T-helper 1 cell treated with Interleukin-12 subunit alpha and Interleukin-12 subunit beta and Interleukin-4 antibody, amounts not matched to agents 30 ng/mL and 1 ng/mL, for 36 hours (primary cell): ENCODE data around the gene AOC3. TPM values are rescaled to one million over a fixed set of nuclear protein-coding genes. Genes with fewer than 3 reads are reported as not detected.

Experiments
- intact Hi-C: fragments of 100-400 bp; cut with micrococcal nuclease; formaldehyde crosslinking; loops from one replicate; pipeline ENCODE4 v1.15.1; 2024
- total RNA-seq: library from RNA; stranded (reverse); gene quantifications from 2 replicates; pipeline ENCODE4 v1.2.3, GENCODE V29; 2022

The AOC3 gene, protein sequence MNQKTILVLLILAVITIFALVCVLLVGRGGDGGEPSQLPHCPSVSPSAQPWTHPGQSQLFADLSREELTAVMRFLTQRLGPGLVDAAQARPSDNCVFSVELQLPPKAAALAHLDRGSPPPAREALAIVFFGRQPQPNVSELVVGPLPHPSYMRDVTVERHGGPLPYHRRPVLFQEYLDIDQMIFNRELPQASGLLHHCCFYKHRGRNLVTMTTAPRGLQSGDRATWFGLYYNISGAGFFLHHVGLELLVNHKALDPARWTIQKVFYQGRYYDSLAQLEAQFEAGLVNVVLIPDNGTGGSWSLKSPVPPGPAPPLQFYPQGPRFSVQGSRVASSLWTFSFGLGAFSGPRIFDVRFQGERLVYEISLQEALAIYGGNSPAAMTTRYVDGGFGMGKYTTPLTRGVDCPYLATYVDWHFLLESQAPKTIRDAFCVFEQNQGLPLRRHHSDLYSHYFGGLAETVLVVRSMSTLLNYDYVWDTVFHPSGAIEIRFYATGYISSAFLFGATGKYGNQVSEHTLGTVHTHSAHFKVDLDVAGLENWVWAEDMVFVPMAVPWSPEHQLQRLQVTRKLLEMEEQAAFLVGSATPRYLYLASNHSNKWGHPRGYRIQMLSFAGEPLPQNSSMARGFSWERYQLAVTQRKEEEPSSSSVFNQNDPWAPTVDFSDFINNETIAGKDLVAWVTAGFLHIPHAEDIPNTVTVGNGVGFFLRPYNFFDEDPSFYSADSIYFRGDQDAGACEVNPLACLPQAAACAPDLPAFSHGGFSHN
- total RNA-seq, result 1.7 and 2.2 TPM in 2 replicates

DNA sequence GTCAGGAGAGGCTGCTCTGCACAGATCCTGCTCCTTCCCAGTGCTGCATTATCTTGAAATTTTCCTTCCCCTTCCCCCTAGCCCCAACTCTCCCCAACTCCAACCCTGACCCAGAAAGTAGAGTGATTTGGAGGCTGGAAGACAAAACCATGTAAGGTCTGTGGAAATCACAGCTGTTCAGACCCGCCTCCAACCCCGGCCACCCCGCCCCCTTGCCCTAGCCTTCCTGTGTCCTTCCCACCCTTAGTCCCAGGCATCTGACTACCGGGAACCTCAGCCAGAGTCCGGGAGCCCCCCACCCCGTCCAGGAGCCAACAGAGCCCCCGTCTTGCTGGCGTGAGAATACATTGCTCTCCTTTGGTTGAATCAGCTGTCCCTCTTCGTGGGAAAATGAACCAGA lies at the start of gene AOC3:
TSS of gene AOC3 (plus strand) at position 246 of the 400 bp plus-strand sequence. CDS start at position 391, 145 bp downstream.
- intact Hi-C loops, result no loop called here

DNA sequence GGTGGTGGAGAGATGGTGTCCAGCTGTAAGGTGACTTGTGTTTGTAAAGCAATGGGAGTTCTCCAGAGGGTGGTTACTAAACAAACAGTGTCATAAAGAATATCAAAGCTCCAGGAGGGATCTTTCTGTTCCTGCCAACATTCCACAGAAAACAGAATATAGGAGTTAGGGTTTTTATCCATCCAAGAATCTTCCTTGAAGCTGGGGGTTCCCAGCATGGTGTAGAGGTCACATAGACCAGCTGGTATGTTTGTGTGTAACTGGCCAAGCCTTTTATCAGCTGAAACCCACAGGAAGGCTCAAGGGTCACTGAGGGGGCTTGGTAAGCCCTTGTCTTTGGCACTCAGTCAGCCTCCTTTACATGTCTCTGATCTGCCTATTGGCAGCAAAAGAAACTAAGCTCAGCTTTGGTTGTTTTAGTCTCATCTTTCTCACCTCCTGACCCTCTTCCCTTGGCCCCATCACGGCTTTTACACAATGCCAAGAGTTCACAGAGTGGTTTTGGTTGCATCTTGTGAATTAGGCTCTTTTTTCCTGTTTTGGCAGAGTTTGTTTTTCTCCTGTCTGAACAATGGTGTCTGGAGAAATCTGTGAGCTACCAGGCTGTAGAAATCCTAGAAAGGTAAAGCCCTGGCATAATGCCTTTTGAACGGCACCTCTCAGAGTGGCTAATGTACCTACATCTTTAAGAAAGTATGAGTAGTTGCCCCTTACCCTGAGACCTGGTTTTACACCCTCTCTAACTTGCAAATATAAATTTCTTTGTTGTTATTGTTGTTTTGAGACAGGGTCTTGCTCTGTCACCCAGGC lies 47.7 kb upstream of the AOC3 start:
- intact Hi-C loops, result no loop called here

DNA sequence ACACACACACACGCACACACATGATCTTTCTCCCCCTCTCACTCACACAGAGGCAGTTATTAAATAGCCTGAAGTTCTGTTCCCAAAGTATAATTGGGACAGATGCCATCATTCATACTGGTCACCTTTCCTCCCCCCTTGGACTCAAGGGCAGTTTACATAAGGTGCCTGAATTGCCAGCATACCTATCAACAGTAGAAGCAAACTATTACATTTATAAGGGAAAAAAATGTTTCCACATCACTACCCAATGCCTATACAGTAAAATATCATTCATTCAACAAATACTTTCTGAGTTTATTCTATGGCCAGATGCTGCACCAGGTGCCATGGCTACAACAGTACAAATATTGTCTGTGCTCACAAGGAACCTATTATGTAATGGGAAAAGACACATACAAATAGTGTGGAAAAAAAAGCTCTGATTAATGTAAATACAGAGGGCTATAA lies 46.1 kb upstream of the AOC3 start:
- intact Hi-C loops, result no loop called here

DNA sequence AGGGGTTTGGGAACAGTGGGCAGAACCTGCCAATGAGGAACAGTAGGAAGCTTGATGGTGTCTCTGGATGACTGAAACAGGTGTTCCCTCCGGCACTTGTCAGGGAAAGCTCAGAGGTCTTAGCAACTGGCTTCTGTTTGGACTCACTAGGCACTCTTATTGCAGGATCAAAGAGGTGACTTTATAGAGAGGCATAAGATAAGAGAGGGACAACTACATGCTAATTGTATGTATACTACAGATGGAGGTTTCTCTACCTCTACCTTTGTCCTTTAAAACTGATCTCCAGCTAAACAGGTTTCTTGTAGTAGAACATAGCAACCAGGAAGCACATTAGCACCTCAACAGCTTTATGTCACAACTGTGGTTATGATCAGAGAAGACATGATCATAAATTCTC lies 44.8 kb upstream of the AOC3 start:
- intact Hi-C loops, result no loop called here

DNA sequence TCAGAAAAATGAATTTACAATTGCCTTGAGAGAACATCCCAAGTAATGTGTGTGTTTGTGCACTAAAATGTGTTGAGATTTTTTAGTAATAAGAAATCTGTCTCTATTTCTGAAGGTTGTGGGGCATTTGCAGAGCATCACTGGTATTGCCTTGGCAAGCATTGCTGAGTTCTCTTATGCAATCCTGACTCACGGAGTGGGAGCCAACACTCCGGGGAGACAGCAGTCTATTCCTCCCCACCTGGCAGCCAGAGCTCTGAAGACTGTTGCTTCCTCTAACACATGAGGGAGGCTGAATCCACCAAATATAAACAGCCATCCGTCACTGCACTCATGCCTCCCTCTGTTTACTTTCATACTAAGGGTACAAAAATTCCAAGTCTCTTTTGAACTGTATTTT lies 41.7 kb upstream of the AOC3 start:
- intact Hi-C loops, result no loop called here

DNA sequence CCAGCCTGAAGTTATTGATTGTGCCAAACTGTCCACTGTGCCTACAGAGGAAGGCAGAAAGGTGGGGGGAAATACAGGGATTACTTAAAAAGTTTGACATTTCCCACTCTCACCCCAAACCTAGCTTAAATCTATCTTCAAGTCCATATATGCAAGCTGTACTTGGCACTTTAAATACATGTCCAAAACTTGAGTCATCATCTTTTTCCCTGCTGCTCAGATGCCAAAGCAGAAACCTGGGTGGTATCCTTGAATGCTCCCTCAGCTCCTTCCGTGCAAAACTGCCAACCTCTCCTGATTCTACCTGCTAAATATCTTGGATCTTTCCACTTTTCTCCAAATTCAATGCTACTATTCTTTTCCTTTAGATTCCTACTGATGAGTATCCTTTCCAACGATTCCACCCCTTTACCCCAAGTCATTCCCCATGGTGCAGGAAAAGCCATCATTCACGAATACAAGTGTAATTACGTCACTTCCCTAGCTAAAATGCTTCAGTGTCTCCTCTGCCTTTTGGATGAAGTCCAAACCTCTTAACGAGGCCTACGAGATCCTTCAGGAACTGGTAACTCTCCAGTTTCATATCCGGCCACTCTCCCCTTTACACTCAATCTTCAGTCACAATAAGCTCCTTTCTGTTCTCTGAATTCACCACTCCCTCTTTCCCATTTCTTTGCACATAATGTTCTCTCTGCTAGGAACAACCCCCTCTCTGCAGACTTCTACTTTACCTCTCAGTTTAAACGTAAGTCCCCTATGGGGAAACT lies 36.2 kb upstream of the AOC3 start:
- intact Hi-C loops, result no loop called here

DNA sequence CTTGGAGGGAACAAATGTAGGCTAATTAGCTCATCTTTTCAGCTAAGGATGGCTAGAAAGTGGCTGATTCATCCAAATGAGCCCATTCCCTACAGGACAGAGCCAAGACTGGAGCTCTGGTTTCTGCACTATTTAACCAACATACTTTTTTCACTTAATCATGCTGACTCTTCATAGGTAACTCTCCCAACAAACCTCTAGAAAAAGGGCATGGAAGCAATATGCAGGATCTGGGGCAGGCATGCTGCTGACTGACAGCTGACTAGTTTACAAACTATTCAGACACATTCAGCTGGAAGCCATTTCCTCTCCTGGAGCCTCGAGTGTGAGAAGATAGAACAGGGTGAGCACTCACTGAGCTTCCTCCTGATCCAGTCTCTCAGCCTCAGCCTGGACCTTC lies 33.1 kb upstream of the AOC3 start:
- intact Hi-C loops, result no loop called here

DNA sequence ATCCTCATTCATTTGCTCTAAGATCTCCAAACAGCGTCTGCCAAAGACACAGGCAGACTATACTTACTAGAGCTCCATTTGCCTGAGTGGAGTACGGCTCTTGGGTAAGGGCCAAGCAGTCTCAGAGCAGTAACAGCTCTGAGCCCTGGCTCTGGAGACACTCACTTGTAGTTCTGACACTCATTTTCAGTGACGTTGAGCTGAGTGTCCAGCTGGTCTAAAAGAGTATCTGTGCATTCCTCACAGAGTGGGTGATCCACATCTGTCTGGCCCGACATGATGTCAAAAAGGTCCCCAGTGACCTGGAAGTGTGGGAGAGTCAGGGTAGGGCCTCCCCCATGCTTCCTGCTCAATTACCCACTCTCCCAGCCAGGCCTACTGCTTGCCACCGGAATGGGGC lies 32.6 kb upstream of the AOC3 start:
- intact Hi-C loops, result no loop called here

DNA sequence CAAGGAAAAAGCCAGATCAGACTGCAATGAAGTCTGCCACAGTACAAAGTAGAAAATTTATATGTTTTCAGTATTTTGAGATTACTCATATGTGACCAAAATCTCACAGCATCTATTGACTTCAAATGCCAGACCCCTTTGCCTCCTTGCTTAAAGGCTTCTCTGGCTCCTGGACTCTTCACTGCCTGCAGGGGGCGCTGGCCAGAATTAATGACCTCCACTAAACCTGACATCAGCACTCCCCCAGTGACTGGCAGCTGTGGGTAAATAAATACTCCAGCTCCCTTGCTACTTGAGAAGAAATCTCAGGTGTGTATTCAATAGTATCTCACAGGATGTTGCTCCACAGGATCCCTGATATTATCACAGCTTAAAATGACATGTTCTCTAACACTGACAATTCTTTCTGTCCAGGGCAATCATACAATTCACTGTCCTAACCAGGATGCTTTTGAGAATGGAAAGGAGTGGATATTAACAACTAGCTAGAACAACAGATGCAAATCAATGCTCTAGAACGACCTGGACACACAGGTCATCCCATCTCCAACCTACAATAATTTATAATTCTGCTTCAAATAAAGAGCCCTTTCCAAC lies 31.0 kb upstream of the AOC3 start:
- intact Hi-C loops, result loop anchor here (5.0 kb wide), 2 partner anchors 143 to 162 kb away; partner anchors contain the start of genes PLEKHH3, PTGES3L and RUNDC1

DNA sequence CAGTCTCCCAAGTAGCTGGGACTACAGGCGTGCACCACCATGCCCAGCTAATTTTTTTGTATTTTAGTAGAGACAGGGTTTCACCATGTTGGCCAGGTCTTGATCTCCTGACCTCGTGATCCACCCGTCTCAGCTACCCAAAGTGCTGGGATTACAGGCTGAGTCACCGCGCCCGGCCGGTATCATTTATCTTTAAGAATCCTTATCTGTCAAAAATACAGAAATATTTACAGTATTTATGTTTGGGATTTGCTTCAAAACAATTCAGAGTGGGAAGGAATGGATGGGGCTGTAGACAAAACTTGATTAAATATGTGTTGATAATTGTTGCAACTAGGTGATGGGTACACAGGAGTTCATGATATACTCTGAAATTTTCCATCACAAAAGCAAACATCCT lies 29.8 kb upstream of the AOC3 start:
- intact Hi-C loops, result loop anchor here (5.0 kb wide), 2 partner anchors 144 to 161 kb away; partner anchors contain the start of genes PLEKHH3, PTGES3L and RUNDC1

DNA sequence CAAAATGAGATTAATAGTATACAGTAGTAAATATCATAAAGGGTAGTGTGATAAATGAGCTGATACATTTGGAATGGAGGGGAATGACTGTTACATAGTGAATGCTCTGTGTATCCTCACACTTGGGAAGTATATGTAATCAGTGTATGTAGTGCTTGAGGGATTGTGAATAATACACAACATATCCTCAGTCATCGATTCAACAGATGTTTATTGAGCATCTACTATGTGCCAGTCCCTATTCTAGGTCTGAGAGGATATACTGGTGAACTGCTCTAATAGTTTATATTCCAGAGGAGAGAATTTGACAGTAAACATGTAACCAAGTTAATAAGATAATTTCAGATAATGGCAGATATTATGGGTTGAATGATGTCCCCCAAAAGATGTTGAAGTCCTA lies 23.5 kb upstream of the AOC3 start:
- intact Hi-C loops, result no loop called here

DNA sequence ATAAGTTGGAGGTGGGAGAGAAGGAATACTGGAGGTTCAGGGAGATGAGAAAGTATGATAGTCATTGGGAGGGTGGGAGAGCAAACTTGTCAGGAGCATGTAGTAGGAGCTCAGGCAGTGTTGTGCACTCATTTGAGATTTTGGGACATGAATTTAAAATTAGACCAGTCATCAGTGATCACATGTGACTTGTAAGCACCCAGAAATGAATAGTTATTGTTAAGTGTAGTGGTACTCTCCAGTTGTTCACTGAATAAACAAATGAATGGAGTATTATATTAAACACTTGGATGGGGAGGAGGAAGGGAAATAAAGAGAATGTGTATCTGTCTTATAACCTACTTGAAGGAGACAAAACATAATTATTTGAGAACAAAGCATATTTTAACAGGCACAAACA lies 20.0 kb upstream of the AOC3 start:
- intact Hi-C loops, result loop anchor here (5.0 kb wide), 1 partner anchor 96 kb away; no protein-coding TSS in a partner anchor

DNA sequence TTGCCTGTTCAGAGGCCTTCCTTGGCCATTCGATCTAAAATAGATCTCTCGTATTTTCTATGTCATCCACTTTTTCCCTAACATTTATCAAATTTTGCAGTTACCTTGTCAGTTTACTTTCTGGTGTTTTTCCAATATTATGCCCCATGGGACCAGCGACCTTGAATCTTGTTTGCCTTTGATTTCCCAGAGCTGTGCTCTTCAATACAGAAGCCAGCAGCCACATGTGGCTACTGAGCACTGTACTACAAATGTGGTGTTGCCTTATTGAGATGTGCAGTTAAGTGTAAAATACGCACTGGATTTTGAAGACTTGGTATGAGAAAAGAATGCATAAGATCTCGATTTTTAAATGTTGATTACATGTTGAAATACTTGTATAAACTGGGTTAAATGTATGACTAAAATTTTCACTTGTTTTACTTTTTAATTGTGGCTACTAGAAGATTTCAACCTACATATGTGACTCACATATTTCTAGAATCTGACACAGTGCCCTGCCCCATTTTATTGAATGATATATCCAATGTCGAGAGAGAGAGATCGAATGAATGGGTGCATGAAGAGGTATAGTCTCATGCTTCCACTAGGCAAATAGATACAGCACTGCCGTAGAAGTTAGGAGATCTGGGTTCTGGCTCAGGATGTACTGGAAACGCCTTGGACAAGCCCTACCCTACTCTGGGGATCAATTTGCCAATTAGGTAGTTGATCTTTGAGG lies 18.6 kb upstream of the AOC3 start:
- intact Hi-C loops, result loop anchor here (2.0 to 5.0 kb wide), 2 partner anchors 95 to 338 kb away; partner anchors contain the start of gene NBR1

DNA sequence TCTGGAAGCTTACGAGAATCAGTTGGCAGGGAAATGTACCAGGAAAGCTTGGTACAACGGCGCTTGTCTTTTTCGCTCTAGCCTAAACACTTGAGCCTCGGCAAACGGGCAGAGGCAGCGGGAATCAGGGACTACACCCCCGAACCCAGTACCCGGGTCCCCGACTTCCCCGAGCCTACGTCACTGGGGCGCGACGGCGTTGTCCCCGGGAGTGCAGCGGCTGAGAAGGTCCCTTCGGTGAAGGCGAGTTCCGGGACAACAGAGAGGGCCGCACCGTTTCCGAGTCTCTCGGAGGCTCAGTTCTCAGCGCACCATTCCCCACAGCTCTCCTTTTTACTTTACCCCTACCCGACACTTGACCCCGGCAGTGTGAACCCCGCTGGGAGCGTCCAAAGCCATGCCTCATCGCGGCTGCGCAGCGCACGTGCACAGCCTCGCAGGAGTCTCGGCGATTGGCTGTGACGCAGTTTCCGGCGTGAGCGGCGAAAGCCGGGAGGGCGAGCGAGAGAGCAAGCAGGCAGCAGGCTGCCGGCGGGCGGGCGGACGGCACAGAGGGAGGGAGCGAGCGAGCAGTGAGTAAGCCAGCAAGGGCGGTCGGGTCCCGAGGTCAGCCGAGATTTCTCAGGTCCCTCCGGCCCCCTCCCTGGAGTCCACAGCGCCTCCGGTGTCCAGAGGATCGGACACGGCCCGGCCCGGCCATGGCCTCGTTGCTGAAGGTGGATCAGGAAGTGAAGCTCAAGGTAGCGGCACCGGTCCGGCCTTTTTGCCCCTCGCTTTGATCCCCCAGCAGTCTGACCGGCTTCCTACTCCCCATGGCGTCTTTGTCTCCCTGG lies 17.8 kb upstream of the AOC3 start, which contains the start of gene PSME3:
TSS of gene PSME3 (plus strand) at position 464 of the 833 bp plus-strand sequence. CDS start at position 699, 235 bp downstream.
- intact Hi-C loops, result loop anchor here (1.0 to 5.0 kb wide), 5 partner anchors 9 to 338 kb away; partner anchors contain the start of genes BECN1, NBR1, PSMC3IP and VPS25

DNA sequence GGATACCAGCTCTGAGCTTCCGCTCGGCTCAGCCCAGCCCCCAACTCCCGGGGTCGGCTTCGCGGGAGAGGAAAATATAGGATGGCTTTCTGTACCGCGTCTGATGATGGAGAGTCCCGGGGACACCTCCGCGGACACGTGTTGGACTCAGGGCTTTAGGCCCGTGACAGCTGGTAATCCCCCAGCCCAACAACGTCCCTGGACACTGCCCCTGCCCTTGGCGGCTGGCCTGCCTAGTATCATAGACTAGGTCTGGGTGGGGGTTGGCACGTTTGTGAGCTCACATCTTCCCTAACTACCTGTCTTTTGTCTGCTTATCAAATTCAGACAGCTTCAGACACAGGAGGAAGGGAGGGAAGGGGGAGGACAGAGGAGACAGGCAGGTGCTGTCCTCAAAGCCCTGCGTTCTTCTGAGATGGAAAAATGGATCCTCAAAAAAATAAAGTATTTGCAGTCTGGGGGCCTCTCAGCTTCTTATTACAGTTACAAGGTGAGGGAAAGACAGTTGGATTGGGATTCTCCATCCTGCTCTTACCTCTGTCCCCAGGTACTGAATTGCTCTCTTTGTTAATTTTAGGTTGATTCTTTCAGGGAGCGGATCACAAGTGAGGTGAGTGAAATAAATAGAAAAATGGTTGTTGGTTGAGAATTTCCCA lies 17.1 kb upstream of the AOC3 start:
- intact Hi-C loops, result loop anchor here (1.0 to 5.0 kb wide), 5 partner anchors 10 to 337 kb away; partner anchors contain the start of genes BECN1, NBR1, PSMC3IP and VPS25

DNA sequence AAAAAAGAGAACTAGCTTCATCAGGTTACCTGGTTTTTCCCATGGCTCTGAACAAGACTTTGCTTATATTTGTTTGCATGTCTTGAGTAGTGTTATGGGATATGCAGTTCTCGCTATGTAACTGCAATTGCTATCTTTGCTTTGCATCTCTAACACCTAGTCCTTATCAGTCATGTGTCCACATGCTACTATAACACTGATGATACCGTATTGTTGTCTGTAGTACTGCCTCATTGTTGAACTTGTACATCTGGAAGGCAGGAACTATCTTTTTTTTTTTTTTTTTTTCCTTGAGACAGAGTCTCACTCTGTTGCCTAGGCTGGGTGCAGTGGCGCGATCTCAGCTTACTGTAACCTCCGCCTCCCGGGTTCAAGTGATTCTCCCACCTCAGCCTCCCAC lies 15.3 kb upstream of the AOC3 start:
- intact Hi-C loops, result no loop called here

DNA sequence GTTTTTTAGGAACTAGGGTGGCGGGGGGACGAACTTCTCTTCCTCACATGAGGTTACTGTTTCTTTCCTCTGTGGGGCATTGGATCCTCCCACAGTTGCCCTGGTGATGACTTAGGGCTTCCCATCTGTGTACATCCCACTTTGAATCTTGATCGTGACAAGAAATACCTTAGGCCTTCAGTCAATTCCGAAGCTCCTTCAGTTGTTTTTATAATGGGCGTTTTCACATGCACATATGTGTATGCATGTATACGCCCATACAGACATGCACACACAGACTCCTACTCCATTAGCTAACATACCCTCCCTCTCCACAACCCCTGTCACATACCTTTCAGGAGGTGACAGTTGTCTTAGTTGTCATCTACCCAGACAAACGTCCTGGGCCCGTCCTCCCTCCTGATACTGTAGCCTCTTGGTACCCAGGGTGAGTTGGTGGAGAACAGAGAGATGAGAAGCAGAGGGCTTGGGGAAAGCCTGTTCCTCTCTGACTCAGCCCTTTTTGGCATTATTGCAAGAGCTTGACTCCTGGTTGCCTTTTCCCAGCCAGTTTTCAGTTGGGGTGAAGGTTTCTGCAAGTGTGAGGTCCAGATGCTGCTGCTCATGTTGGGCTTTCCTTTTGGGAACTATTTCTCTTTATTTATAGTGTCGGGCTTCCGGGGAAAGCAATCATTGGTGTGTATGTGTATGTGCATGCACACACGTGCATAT lies 8.9 kb upstream of the AOC3 start:
- intact Hi-C loops, result no loop called here
